Endothelial cell of umbilical vein (primary cell): Measurements from ENCODE around the gene SUFU. TPM values are rescaled to one million over a fixed set of nuclear protein-coding genes. Genes with fewer than 3 reads are reported as not detected.

Source experiments
- BruUV-seq: library from RNA; stranded (reverse); fragments of 400-500 nt; replicated peaks from 2 replicates; lab custom pipeline; 2021; lab: Mats Ljungman, UMichigan
- CTCF ChIA-PET: fragments of 300-600, 350-600 bp; sonication (Branson Sonifier 250); formaldehyde crosslinking; loops from one replicate; lab custom pipeline; 2021; ENCODE audit warnings: antibody characterized with exemption, inconsistent platforms; lab: Charles Lee
- POLR2A ChIA-PET: fragments of 300-600, 350-600 bp; sonication (Branson Sonifier 250); formaldehyde crosslinking; loops from one replicate; lab custom pipeline; 2021; ENCODE audit warnings: antibody characterized with exemption, inconsistent platforms; lab: Charles Lee
- DNase-seq: peaks from one replicate; pipeline ENCODE4 v3.0.0-alpha.2; 2011; ENCODE audit warnings: low read depth, low spot score
- FAIRE-seq: peaks from 2 replicates; lab custom pipeline; 2011; peaks lifted over from hg19 to GRCh38; lab: Jason Lieb, UNC
- H2AFZ ChIP-seq: 2 replicates; pipeline ENCODE4 v1.6.0; 2012; ENCODE audit warnings: low read depth, low read length, control low read depth, inconsistent platforms
- H3K27ac ChIP-seq: 2 replicates; pipeline ENCODE4 v1.5.1; 2011; ENCODE audit warnings: low read depth, mild to moderate bottlenecking, control low read depth, low read length, moderate library complexity; ENCODE audit not compliant: insufficient read depth
- H3K27me3 ChIP-seq, 2 experiments: 2 replicates each; pipeline versions ENCODE4 v1.6.0 to v1.6.1; 2011; ENCODE audit warnings: low read length in 2 of 2, mixed read lengths in 1 of 2; ENCODE audit not compliant: control insufficient read depth in 2 of 2, insufficient read depth in 2 of 2
- H3K36me3 ChIP-seq, 2 experiments: 2 replicates in 1 of 2; 3 replicates in 1 of 2; pipeline ENCODE4 v1.5.1; 2011; ENCODE audit warnings: low read length in 2 of 2, mild to moderate bottlenecking in 1 of 2, moderate library complexity in 1 of 2; ENCODE audit not compliant: control insufficient read depth in 2 of 2, insufficient read depth in 2 of 2; ENCODE audit errors: extremely low read depth in 1 of 2
- H3K4me1 ChIP-seq: 3 replicates; pipeline ENCODE4 v1.5.1; 2011; ENCODE audit warnings: mild to moderate bottlenecking, low read length; ENCODE audit not compliant: control insufficient read depth, insufficient read depth; ENCODE audit errors: extremely low read depth
- H3K4me2 ChIP-seq: 2 replicates; pipeline ENCODE4 v1.6.1; 2011; ENCODE audit warnings: low read length, control low read depth, mixed read lengths; ENCODE audit not compliant: insufficient read depth
- H3K4me3 ChIP-seq, 3 experiments: fragments of 200-600 bp in 1 of 3; sonication (generic), shearing (Covaris generic) in 1 of 3; replicated peaks in 1 of 3; 2 replicates each; pipeline ENCODE4 v1.5.1; 2011 to 2016; ENCODE audit warnings: control low read depth in 3 of 3, low read length in 3 of 3, mild to moderate bottlenecking in 2 of 3, inconsistent platforms in 1 of 3, low read depth in 1 of 3, moderate library complexity in 1 of 3; ENCODE audit not compliant: insufficient read depth in 1 of 3
- H3K79me2 ChIP-seq: 2 replicates; pipeline ENCODE4 v1.6.0; 2012; ENCODE audit warnings: low read length, inconsistent platforms; ENCODE audit not compliant: control insufficient read depth, insufficient read depth
- H3K9ac ChIP-seq: replicated peaks from 2 replicates; pipeline ENCODE3; 2011; ENCODE audit warnings: low read length, control low read depth; ENCODE audit not compliant: insufficient read depth; ENCODE audit errors: extremely low read depth
- H3K9me1 ChIP-seq: replicated peaks from 3 replicates; pipeline ENCODE4 v1.6.0; 2011; ENCODE audit warnings: mild to moderate bottlenecking, low read length; ENCODE audit not compliant: control insufficient read depth, insufficient read depth; ENCODE audit errors: extremely low read depth
- H3K9me3 ChIP-seq: replicated peaks from 2 replicates; pipeline ENCODE4 v1.5.1; 2012; ENCODE audit warnings: low read length, inconsistent platforms; ENCODE audit not compliant: control insufficient read depth, insufficient read depth
- H4K20me1 ChIP-seq: replicated peaks from 2 replicates; pipeline ENCODE3; 2011; ENCODE audit warnings: mild to moderate bottlenecking, low read length; ENCODE audit not compliant: control insufficient read depth, insufficient read depth; ENCODE audit errors: extremely low read depth
- CTCF ChIP-seq, 2 donors: IDR thresholded peaks; 1 replicate in 1 of 2; 2 replicates in 1 of 2; pipeline ENCODE4 v1.5.1; 2011; ENCODE audit warnings: low read length in 2 of 2, mild to moderate bottlenecking in 2 of 2, moderate library complexity in 2 of 2, control low read depth in 1 of 2, inconsistent platforms in 1 of 2, low read depth in 1 of 2; ENCODE audit not compliant: insufficient read depth in 1 of 2; ENCODE audit errors: extremely low read depth in 1 of 2
- EZH2 ChIP-seq: IDR thresholded peaks from 2 replicates; pipeline ENCODE4 v1.6.1; 2012; ENCODE audit warnings: borderline replicate concordance, low read depth, mild to moderate bottlenecking, moderate library complexity, low read length, inconsistent platforms; ENCODE audit not compliant: severe bottlenecking
- FOS ChIP-seq: IDR thresholded peaks from 2 replicates; pipeline ENCODE4 v1.6.1; 2011; ENCODE audit warnings: mild to moderate bottlenecking, low read length, moderate library complexity, borderline replicate concordance; ENCODE audit not compliant: insufficient read depth
- GATA2 ChIP-seq: IDR thresholded peaks from 2 replicates; pipeline ENCODE4 v1.7.0; 2011; ENCODE audit warnings: low read depth, mild to moderate bottlenecking, moderate library complexity, mixed read lengths, low read length; ENCODE audit not compliant: insufficient read length, insufficient read depth
- JUN ChIP-seq: IDR thresholded peaks from 2 replicates; pipeline ENCODE4 v1.6.1; 2011; ENCODE audit warnings: borderline replicate concordance, low read depth; ENCODE audit not compliant: insufficient read length, insufficient read depth
- MAX ChIP-seq: IDR thresholded peaks from 2 replicates; pipeline ENCODE4 v1.6.1; 2011; ENCODE audit not compliant: insufficient read depth, insufficient read length
- MYC ChIP-seq: IDR thresholded peaks from one replicate; pipeline ENCODE4 v1.6.1; 2011; ENCODE audit warnings: mild to moderate bottlenecking, low read depth, low read length
- POLR2A ChIP-seq: IDR thresholded peaks from 2 replicates; pipeline ENCODE4 v1.6.1; 2012; ENCODE audit warnings: low read depth, mild to moderate bottlenecking, control low read depth, low read length
- POLR2AphosphoS5 ChIP-seq: IDR thresholded peaks from 2 replicates; pipeline ENCODE4 v1.6.1; 2012; ENCODE audit warnings: low read depth, mild to moderate bottlenecking, control low read depth, low read length, moderate library complexity; ENCODE audit not compliant: insufficient read depth
- dilution Hi-C: fragments of 300-500 bp; cut with MboI; formaldehyde crosslinking; loops from one replicate; pipeline ENCODE4 v1.15.0; 2019; ENCODE audit warnings: low sequenced_read_pairs; ENCODE audit not compliant: extremely low pct_ligation_motif_present
- intact Hi-C: fragments of 100-400 bp; cut with micrococcal nuclease; formaldehyde crosslinking; loops from one replicate; pipeline ENCODE4 v1.10.0; 2022
- polyA plus RNA-seq, 4 experiments: library from polyadenylated mRNA; depleted of rRNA in 3 of 4; stranded (reverse) in 3 of 4; unstranded in 1 of 4; fragments of >200 nt; gene quantifications; 2 replicates each; pipeline versions ENCODE4 v1.2.1 to v1.2.3, GENCODE V29; 2011 to 2012; ENCODE audit warnings: missing spikeins in 1 of 4
- total RNA-seq: library from RNA; stranded (reverse); gene quantifications from 2 replicates; pipeline ENCODE4 v1.2.3, GENCODE V29; 2021

The SUFU gene
- total and polyA plus RNA-seq, 2 donors (not counting 3 experiments of a cell fraction or from before 2014, with no cell fraction given), result 10.1 to 16.3 TPM

GRCh38 chr10:102619281-102619981 lies 115.7 kb downstream of the SUFU start:
- Histone ChIP-seq H3K9ac (no peak overlapping the region), H3K79me2 (no peaks in the 10 kb centered on the region), H3K4me1 (peaks cover 33% of the 10 kb centered on the region), H3K4me2 (no peak overlapping the region), H3K9me1 (no peaks in the 10 kb centered on the region), H2AFZ (no peak overlapping the region), H3K27ac (no peak overlapping the region), H3K27me3 (no peaks in the 10 kb centered on the region), H3K4me3 (no peak overlapping the region), H3K36me3 (peaks cover 0 to 8% of the 10 kb centered on the region in 2 experiments), H3K9me3 (no peaks in the 10 kb centered on the region), H4K20me1 (no peaks in the 10 kb centered on the region)
- DNase-seq, result no peak
- no peak for TF ChIP-seq MYC
- no peak for TF ChIP-seq MAX
- no peak for TF ChIP-seq POLR2A
- TF ChIP-seq GATA2, result no peak
- no peak for TF ChIP-seq FOS
- TF ChIP-seq POLR2AphosphoS5, result no peak
- no peak for TF ChIP-seq JUN
- no peak for TF ChIP-seq EZH2
- TF ChIP-seq CTCF (IDR thresholded peaks at IDR 0.05; ENCODE audit: extremely low read depth in 1 of 2, insufficient read depth in 1 of 2, low read depth in 1 of 2, low read length in 2 of 2), result no peak
- dilution Hi-C loops (no loop called here), intact Hi-C loops (no loop called here)
- CTCF ChIA-PET, result interaction anchor here (0.9 to 8.9 kb wide), 5 partner anchors 9 to 36 kb away, joined by 3 to 56 read pairs (median 8); no protein-coding TSS in a partner anchor
- POLR2A ChIA-PET, result interaction anchor here (0.7 kb wide), 1 partner anchor 44 kb away, joined by 3 read pairs; no protein-coding TSS in a partner anchor
- FAIRE-seq, result no peak
- no TSS peak for BruUV-seq
